ENCODE measurements around the gene TP53AIP1. TPM values are rescaled to one million over a fixed set of nuclear protein-coding genes. Genes with fewer than 3 reads are reported as not detected.
A peak's percentile ranks its signal among the peaks of the same experiment; 100 is the strongest.

The TP53AIP1 gene
- total RNA-seq, 1 donor from 2014 or later = not detected

DNA sequence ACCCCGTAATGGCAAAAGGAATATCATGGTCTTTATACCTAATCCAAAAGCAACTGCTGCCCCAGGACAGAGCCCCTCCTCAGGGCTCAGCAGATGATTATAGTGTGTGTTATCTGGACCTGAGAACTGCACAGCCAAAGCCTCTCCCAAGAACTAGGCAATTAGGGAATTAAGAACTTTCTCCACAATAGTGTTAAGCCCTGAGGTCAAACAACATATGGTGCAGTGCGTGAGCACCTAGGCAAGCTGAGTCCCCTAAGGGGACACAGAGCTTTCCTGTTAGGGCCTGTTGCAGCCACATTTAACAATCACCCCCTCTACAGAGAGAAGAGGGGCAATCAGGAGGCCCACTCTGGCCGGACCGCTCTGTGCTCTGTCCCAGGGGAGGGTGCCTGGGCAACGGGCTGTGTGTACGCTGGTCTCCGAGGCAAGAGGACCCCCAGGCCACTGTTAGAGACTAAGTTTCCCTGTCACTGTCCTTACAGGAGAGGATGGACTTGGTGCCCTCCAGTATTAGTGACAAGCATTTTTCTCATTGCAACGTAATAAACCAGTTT lies 52.9 kb downstream of the TP53AIP1 start:
- Histone ChIP-seq H3K27me3 (ENCODE audit: control insufficient read depth, insufficient read depth, low read length) (peaks cover 23% of the 10 kb centered on the region), H3K36me3 (ENCODE audit: control insufficient read depth, insufficient read depth, low read length) (no peaks in the 10 kb centered on the region), H3K4me3 (ENCODE audit: low read depth, low read length) (no peak overlapping the region)
- TF ChIP-seq, protein P1, sequence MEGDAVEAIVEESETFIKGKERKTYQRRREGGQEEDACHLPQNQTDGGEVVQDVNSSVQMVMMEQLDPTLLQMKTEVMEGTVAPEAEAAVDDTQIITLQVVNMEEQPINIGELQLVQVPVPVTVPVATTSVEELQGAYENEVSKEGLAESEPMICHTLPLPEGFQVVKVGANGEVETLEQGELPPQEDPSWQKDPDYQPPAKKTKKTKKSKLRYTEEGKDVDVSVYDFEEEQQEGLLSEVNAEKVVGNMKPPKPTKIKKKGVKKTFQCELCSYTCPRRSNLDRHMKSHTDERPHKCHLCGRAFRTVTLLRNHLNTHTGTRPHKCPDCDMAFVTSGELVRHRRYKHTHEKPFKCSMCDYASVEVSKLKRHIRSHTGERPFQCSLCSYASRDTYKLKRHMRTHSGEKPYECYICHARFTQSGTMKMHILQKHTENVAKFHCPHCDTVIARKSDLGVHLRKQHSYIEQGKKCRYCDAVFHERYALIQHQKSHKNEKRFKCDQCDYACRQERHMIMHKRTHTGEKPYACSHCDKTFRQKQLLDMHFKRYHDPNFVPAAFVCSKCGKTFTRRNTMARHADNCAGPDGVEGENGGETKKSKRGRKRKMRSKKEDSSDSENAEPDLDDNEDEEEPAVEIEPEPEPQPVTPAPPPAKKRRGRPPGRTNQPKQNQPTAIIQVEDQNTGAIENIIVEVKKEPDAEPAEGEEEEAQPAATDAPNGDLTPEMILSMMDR (IDR thresholded peaks at IDR 0.05; ENCODE audit: insufficient read depth, low read length, poor library complexity, severe bottlenecking) = no peak
- DNase-seq (ENCODE audit: low read depth) = no peak

DNA sequence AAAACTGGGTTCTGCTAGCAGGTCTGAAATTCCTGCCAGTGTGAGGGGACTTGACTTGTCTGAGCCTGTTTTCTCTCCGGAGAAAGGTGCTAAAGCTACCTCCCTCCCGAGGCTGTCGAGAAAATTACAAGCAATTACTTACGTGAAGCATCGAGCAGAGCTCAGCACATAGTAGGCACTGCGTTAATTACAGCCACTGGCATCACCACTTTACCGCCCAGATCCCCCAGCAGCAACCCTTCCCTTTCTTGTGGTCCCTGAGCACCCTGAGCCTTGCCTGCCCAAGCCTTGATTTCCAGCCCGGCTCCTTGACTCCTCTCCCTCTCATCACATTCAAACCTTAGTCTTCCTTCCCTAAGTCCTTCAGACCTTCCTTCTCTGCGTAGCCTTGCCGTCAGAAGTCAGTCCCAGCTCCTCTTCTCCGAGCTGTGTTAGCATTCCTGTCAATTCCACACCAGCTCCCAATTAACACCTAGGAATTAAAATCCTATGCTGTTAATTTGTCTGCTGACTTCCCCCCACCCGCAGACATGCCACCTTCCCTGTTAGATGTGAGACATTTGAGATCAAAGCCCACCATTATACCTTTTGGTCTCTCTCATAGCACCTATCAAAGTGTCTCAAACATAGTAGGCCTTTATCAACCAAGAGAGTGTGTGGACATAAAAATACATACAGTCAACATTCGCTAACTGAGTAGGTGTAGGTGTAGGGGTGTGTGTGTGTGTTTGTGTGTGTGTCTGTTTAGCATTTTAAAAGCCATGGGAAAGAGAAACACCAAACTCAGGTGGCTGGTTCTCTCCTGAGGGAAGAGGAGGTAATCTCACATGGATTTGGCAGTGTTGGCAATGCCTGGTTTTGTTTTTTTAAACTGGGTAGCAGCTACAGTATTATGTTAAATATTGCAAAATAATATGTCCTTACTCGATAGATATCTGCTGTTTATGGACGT lies 54.4 kb downstream of the TP53AIP1 start:
- Histone ChIP-seq H3K36me3 (ENCODE audit: control insufficient read depth, insufficient read depth, low read length) (no peaks in the 10 kb centered on the region), H3K27me3 (ENCODE audit: control insufficient read depth, insufficient read depth, low read length) (peaks cover 23% of the 10 kb centered on the region), H3K4me3 (ENCODE audit: low read depth, low read length) (no peak overlapping the region)
- no peak for DNase-seq (ENCODE audit: low read depth)
- TF ChIP-seq, protein P1 (IDR thresholded peaks at IDR 0.05; ENCODE audit: insufficient read depth, low read length, poor library complexity, severe bottlenecking) = peak; percentile 9

DNA sequence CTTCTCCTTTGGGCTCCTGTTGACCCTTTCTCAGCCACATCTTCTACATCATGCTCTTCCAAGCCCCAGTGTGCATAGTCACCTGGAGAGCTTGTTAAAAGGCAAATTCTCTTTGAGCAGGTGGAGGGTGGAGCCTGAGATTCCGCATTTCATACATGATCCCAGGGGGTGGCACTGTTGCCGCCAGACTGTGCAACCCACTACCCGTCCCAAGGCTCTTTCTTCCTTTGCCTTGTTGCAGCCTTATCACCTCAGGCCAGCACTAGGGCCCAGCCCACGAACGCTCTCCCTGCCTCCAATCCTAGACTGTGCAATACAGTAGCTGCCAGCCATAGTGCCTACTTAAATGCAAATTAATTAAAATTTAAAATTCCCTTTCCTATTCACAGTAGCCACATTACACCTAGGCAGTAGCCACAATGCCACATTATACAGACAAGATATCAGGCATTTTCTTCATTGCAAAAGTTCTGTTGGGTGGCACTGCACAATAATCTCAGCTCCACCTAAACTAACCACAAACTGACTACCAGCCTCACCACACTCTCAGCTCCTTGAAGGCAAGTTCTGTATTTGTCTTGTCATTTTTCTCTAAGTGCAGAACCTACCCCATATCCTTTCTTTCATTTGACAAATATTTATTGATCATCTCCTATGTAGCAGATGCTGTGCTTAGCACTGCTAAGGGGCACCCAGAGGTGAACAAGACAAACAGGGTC lies 56.1 kb downstream of the TP53AIP1 start:
- Histone ChIP-seq H3K27me3 (ENCODE audit: control insufficient read depth, insufficient read depth, low read length) (peaks cover 23% of the 10 kb centered on the region), H3K4me3 (ENCODE audit: low read depth, low read length) (no peak overlapping the region), H3K36me3 (ENCODE audit: control insufficient read depth, insufficient read depth, low read length) (no peaks in the 10 kb centered on the region)
- TF ChIP-seq, protein P1 (IDR thresholded peaks at IDR 0.05; ENCODE audit: insufficient read depth, low read length, poor library complexity, severe bottlenecking) = peak; percentile 41
- no peak for DNase-seq (ENCODE audit: low read depth)

Other genes with a start within 250 kb of the TP53AIP1 start
- 0.33 and 1.3 TPM in 2 replicates for gene FLI1, start 248.8 kb downstream of the TP53AIP1 start, total RNA-seq
- not detected in 2 replicates for gene KCNJ1, start 75.6 kb downstream of the TP53AIP1 start, total RNA-seq
- 3.4 and 4.0 TPM in 2 replicates for gene KCNJ5, start 51.5 kb downstream of the TP53AIP1 start, total RNA-seq
- 15.4 and 17.5 TPM in 2 replicates for gene ARHGAP32, start 249.5 kb upstream of the TP53AIP1 start, total RNA-seq

Measured in kidney epithelial cell (primary cell).